HCT116 (cell line): ENCODE measurements around the gene INAVA. TPM values are rescaled to one million over a fixed set of nuclear protein-coding genes. Genes with fewer than 3 reads are reported as not detected.
A peak's percentile ranks its signal among the peaks of the same experiment; 100 is the strongest.

Source experiments
- ATAC-seq: fragments of 200-7000 bp; cut with Tn5 transposase; 2 replicates; pipeline ENCODE4 v1.9.1; 2020; ENCODE audit warnings: mild to moderate bottlenecking, moderate library complexity
- BruUV-seq: library from RNA; stranded (reverse); fragments of 400-500 nt; replicated peaks from 2 replicates; lab custom pipeline; 2021; lab: Mats Ljungman, UMichigan
- CTCF ChIA-PET: fragments of 300-600 bp; sonication (Branson Sonifier 250); formaldehyde crosslinking; loops from one replicate; lab custom pipeline; 2021; ENCODE audit warnings: antibody characterized with exemption; lab: Charles Lee
- POLR2A ChIA-PET: fragments of 300-600, 350-600 bp; sonication (Branson Sonifier 250); formaldehyde crosslinking; loops from one replicate; lab custom pipeline; 2021; ENCODE audit warnings: antibody characterized with exemption; lab: Charles Lee
- RAD21 ChIA-PET, 2 experiments: fragments of 300-600 bp; sonication (Branson Sonifier 250); formaldehyde crosslinking; loops; one replicate each; lab custom pipeline; 2023; ENCODE audit warnings: low total read pairs in 2 of 2; ENCODE audit not compliant: uncharacterized antibody in 2 of 2, unreplicated experiment in 2 of 2, low non-redundant PET in 1 of 2; lab: Charles Lee
- DNase-seq: peaks from one replicate; pipeline ENCODE4 v3.0.0-alpha.2; 2010; ENCODE audit warnings: low read depth, low spot score
- H2AFZ ChIP-seq: fragments of 200-600 bp; shearing (Covaris generic), sonication (generic); 2 replicates; pipeline ENCODE4 v1.6.1; 2017; ENCODE audit warnings: low read depth, mixed run types, mixed read lengths, antibody characterized with exemption, low read length; ENCODE audit not compliant: poor library complexity, severe bottlenecking
- H3K27ac ChIP-seq: 2 replicates; pipeline ENCODE4 v1.5.1; 2012; ENCODE audit warnings: low read depth, low read length
- H3K27me3 ChIP-seq: fragments of 200-600 bp; sonication (generic); 2 replicates; pipeline ENCODE4 v1.6.1; 2016; ENCODE audit warnings: mixed run types, low read length, mixed read lengths; ENCODE audit not compliant: insufficient read depth
- H3K36me3 ChIP-seq, 2 experiments: fragments of 200-500 bp in 1 of 2; fragments of 200-600 bp in 1 of 2; sonication (Bioruptor generic) in 1 of 2; sonication (generic) in 1 of 2; 2 replicates each; pipeline versions ENCODE4 v1.5.1 to v1.6.1; 2014 to 2016; ENCODE audit warnings: low read length in 2 of 2, inconsistent platforms in 1 of 2, mixed read lengths in 1 of 2, mixed run types in 1 of 2; ENCODE audit not compliant: insufficient read depth in 2 of 2, control insufficient read depth in 1 of 2
- H3K4me1 ChIP-seq, 2 experiments: fragments of 200-600 bp in 1 of 2; sonication (generic) in 1 of 2; 2 replicates each; pipeline versions ENCODE4 v1.5.1 to v1.6.1; 2012 to 2017; ENCODE audit warnings: low read length in 2 of 2, inconsistent platforms in 1 of 2, mild to moderate bottlenecking in 1 of 2, mixed read lengths in 1 of 2, mixed run types in 1 of 2, moderate library complexity in 1 of 2; ENCODE audit not compliant: insufficient read depth in 2 of 2, control insufficient read depth in 1 of 2
- H3K4me2 ChIP-seq: fragments of 200-600 bp; sonication (generic); 2 replicates; pipeline ENCODE4 v1.6.1; 2017; ENCODE audit warnings: mixed run types, low read length, mixed read lengths
- H3K4me3 ChIP-seq, 2 experiments: fragments of 200-600 bp in 1 of 2; sonication (generic) in 1 of 2; replicated peaks in 1 of 2; 2 replicates each; pipeline ENCODE4 v1.5.1; 2011 to 2016; ENCODE audit warnings: low read length in 2 of 2, control low read depth in 1 of 2, low read depth in 1 of 2, mild to moderate bottlenecking in 1 of 2, mixed read lengths in 1 of 2, mixed run types in 1 of 2
- H3K79me2 ChIP-seq: fragments of 200-600 bp; sonication (generic); 2 replicates; pipeline ENCODE4 v1.6.1; 2017; ENCODE audit warnings: mild to moderate bottlenecking, mixed run types, low read length, moderate library complexity, mixed read lengths; ENCODE audit not compliant: insufficient read depth
- H3K9ac ChIP-seq: fragments of 200-600 bp; sonication (generic); 2 replicates; pipeline ENCODE4 v1.6.1; 2016; ENCODE audit warnings: low read length, mixed read lengths
- H3K9me2 ChIP-seq: fragments of 200-600 bp; sonication (generic), shearing (Covaris generic); 2 replicates; pipeline ENCODE4 v1.6.1; 2017; ENCODE audit warnings: mixed run types, mild to moderate bottlenecking, moderate library complexity; ENCODE audit not compliant: insufficient read depth
- H3K9me3 ChIP-seq, 2 experiments: fragments of 200-500 bp in 1 of 2; fragments of 200-600 bp in 1 of 2; sonication (Bioruptor generic) in 1 of 2; sonication (generic) in 1 of 2; 2 replicates each; pipeline ENCODE4 v1.6.1; 2014 to 2017; ENCODE audit warnings: low read length in 2 of 2, mixed read lengths in 2 of 2, inconsistent platforms in 1 of 2, low read depth in 1 of 2, mild to moderate bottlenecking in 1 of 2, mixed run types in 1 of 2, moderate library complexity in 1 of 2; ENCODE audit not compliant: control insufficient read depth in 1 of 2, insufficient read depth in 1 of 2
- H4K20me1 ChIP-seq: fragments of 200-600 bp; sonication (generic), shearing (Covaris generic); 2 replicates; pipeline ENCODE4 v1.6.1; 2017; ENCODE audit warnings: mixed run types, mild to moderate bottlenecking, moderate library complexity; ENCODE audit not compliant: insufficient read depth
- CBX3 ChIP-seq: IDR thresholded peaks from 2 replicates; pipeline ENCODE4 v1.6.1; 2012; ENCODE audit warnings: low read depth
- CEBPB ChIP-seq: IDR thresholded peaks from 2 replicates; pipeline ENCODE4 v1.6.1; 2012; ENCODE audit warnings: low read depth
- EGR1 ChIP-seq: IDR thresholded peaks from 2 replicates; pipeline ENCODE4 v1.6.1; 2012; ENCODE audit warnings: low read depth
- JUND ChIP-seq: IDR thresholded peaks from 2 replicates; pipeline ENCODE4 v1.6.1; 2012
- RAD21 ChIP-seq: IDR thresholded peaks from 2 replicates; pipeline ENCODE4 v1.6.1; 2012; ENCODE audit warnings: low read depth, mild to moderate bottlenecking
- TCF7L2 ChIP-seq: IDR thresholded peaks from 2 replicates; pipeline ENCODE4 v1.7.0; 2011; ENCODE audit warnings: borderline replicate concordance, inconsistent platforms; ENCODE audit not compliant: insufficient read depth, insufficient read length; ENCODE audit errors: extremely low read depth
- intact Hi-C: fragments of 100-400 bp; cut with micrococcal nuclease; formaldehyde crosslinking; loops from 2 replicates; pipeline ENCODE4 v1.10.0; 2022
- total RNA-seq: library from RNA; stranded (reverse); gene quantifications from one replicate; pipeline ENCODE4 v1.2.1, GENCODE V29; 2021; ENCODE audit not compliant: unreplicated experiment
- TF ChIP-seq, protein P1 (sequence below), 3 experiments: fragments of 200-600 bp in 1 of 3; sonication (generic) in 1 of 3; IDR thresholded peaks in 2 of 3; conservative IDR thresholded peaks in 1 of 3; 2 replicates each; pipeline ENCODE4 v1.5.1; 2012 to 2017; ENCODE audit warnings: low read depth in 2 of 3, low read length in 2 of 3, antibody characterized with exemption in 1 of 3, borderline replicate concordance in 1 of 3, control low read depth in 1 of 3, mild to moderate bottlenecking in 1 of 3, mixed read lengths in 1 of 3, mixed run types in 1 of 3, moderate library complexity in 1 of 3; ENCODE audit not compliant: insufficient read depth in 1 of 3

The INAVA gene
- total RNA-seq, 1 experiment from 2014 or later: 18.8 TPM

DNA sequence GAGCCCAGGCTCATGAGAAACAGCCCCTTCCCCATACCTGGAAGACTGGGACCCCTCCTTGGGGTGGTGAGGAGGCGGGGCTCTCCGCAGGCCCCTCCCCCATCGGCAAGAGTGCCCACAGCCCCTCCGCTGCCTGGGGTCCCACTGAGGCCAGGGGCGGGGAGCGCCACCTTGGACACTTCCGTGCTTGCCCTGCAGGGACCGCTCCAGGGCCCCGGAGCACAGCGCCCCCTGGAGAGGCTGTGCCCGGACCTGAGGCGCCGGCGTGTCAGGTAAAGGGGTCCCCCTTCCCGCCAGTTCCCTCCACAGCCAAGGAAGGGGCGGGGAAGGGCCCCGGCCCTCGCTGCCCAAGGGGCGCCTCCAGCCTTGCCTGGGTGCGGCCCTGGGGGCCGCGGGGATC is 21.5 kb downstream of the INAVA start:
- Histone ChIP-seq H3K9me3 (no peaks in the 10 kb centered on the region), H3K4me2 (no peak overlapping the region), H4K20me1 (no peaks in the 10 kb centered on the region), H3K4me1 (no peaks in the 10 kb centered on the region), H3K79me2 (no peaks in the 10 kb centered on the region), H3K36me3 (no peaks in the 10 kb centered on the region), H3K9me2 (no peaks in the 10 kb centered on the region), H3K27me3 (no peaks in the 10 kb centered on the region), H3K4me3 (no peak overlapping the region), H2AFZ (no peak overlapping the region), H3K9ac (no peak overlapping the region), H3K27ac (no peak overlapping the region)
- no TSS peak for BruUV-seq
- RAD21 ChIA-PET: no interaction called here
- intact Hi-C loops: no loop called here
- POLR2A ChIA-PET: no interaction called here
- ATAC-seq: peak; percentile 69
- TF ChIP-seq CEBPB: no peak
- TF ChIP-seq, protein P1, sequence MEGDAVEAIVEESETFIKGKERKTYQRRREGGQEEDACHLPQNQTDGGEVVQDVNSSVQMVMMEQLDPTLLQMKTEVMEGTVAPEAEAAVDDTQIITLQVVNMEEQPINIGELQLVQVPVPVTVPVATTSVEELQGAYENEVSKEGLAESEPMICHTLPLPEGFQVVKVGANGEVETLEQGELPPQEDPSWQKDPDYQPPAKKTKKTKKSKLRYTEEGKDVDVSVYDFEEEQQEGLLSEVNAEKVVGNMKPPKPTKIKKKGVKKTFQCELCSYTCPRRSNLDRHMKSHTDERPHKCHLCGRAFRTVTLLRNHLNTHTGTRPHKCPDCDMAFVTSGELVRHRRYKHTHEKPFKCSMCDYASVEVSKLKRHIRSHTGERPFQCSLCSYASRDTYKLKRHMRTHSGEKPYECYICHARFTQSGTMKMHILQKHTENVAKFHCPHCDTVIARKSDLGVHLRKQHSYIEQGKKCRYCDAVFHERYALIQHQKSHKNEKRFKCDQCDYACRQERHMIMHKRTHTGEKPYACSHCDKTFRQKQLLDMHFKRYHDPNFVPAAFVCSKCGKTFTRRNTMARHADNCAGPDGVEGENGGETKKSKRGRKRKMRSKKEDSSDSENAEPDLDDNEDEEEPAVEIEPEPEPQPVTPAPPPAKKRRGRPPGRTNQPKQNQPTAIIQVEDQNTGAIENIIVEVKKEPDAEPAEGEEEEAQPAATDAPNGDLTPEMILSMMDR (IDR thresholded peaks at IDR 0.05 in 2 of 3, conservative IDR thresholded peaks at IDR 0.05 in 1 of 3; ENCODE audit: borderline replicate concordance in 1 of 3, insufficient read depth in 1 of 3, low read depth in 2 of 3, low read length in 2 of 3): peak; percentile 50 to 88 (median 59)
- CTCF ChIA-PET: no interaction called here
- DNase-seq: no peak

DNA sequence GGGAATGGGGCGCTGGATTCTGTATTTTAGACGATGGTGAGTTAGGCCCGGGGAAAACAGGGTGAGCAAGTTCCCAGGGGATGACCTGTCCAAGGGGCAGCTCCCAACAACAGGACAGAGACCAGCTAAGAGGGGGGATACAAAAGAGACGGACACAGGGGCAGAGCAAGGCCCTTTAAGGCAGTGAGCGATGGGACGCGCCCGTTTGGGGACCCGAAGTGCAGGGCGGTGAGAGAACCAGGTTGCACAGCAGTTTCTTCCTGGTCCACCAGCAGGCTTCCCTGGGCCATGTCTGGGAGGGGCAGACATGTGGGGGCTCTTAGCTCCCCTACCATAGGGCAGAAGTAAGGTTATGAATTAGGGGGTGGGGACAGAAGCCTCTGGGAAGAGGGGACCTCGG is 22.0 kb downstream of the INAVA start:
- no peak overlapping the region for H3K4me3 ChIP-seq
- H2AFZ ChIP-seq: no peak overlapping the region
- ATAC-seq (no peak), DNase-seq (no peak)
- H4K20me1 ChIP-seq: no peaks in the 10 kb centered on the region
- no TSS peak for BruUV-seq
- no peak overlapping the region for H3K27ac ChIP-seq
- ChIA-PET CTCF (no interaction called here), POLR2A (no interaction called here), RAD21 (no interaction called here)
- intact Hi-C loops: no loop called here
- H3K9me2 ChIP-seq: no peaks in the 10 kb centered on the region
- no peak for TF ChIP-seq CBX3
- TF ChIP-seq TCF7L2: no peak
- TF ChIP-seq JUND: no peak
- TF ChIP-seq, protein P1 (IDR thresholded peaks at IDR 0.05 in 2 of 3, conservative IDR thresholded peaks at IDR 0.05 in 1 of 3; ENCODE audit: borderline replicate concordance in 1 of 3, insufficient read depth in 1 of 3, low read depth in 2 of 3, low read length in 2 of 3): no peak
- no peak for TF ChIP-seq RAD21
- TF ChIP-seq EGR1: no peak
- H3K4me1 ChIP-seq: no peaks in the 10 kb centered on the region
- no peak overlapping the region for H3K4me2 ChIP-seq
- no peaks in the 10 kb centered on the region for H3K27me3 ChIP-seq
- H3K79me2 ChIP-seq: no peaks in the 10 kb centered on the region
- no peak overlapping the region for H3K9ac ChIP-seq
- H3K9me3 ChIP-seq: no peaks in the 10 kb centered on the region
- no peaks in the 10 kb centered on the region for H3K36me3 ChIP-seq
